ENCODE data around the gene PDE4D. TPM values are rescaled to one million over a fixed set of nuclear protein-coding genes. Genes with fewer than 3 reads are reported as not detected.
A peak's percentile ranks its signal among the peaks of the same experiment; 100 is the strongest.

PDE4D gene
- total and polyA plus RNA-seq, 2 donors (not counting 1 experiment from before 2014, with no cell fraction given) = 14.9 to 171 TPM

- H3K27me3 Mint-ChIP-seq = no peaks in the 10 kb centered on the region
- Histone ChIP-seq H3K4me2 (replicated peaks; ENCODE audit: low read depth, low read length, poor library complexity, severe bottlenecking) (peak overlapping the region; percentile 38), H3K27ac (ENCODE audit: low read length in 2 of 2) (no peak overlapping the region), H3K79me2 (ENCODE audit: control insufficient read depth, insufficient read depth, low read length) (no peaks in the 10 kb centered on the region), H4K20me1 (ENCODE audit: control insufficient read depth, insufficient read depth, low read length, poor library complexity, severe bottlenecking) (no peaks in the 10 kb centered on the region), H3K36me3 (replicated peaks in 1 of 2; ENCODE audit: control extremely low read depth in 1 of 2, control insufficient read depth in 1 of 2, extremely low read depth in 1 of 2, insufficient read depth in 2 of 2, low read length in 1 of 2) (no peaks in the 10 kb centered on the region), H3K4me3 (ENCODE audit: control extremely low read depth in 1 of 5, extremely low read depth in 1 of 5, insufficient read depth in 1 of 5, low read depth in 2 of 5, low read length in 4 of 5) (no peak overlapping the region), H2AFZ (ENCODE audit: insufficient read depth, low read depth, low read length, poor library complexity, severe bottlenecking) (peak overlapping the region; percentile 17), H3K9me3 (ENCODE audit: control extremely low read depth in 1 of 3, control insufficient read depth in 2 of 3, insufficient read depth in 1 of 3, low read length in 2 of 3) (no peaks in the 10 kb centered on the region), H3K9ac (ENCODE audit: low read length) (peak overlapping the region; percentile 23), H3K4me1 (ENCODE audit: control insufficient read depth in 2 of 2, insufficient read depth in 2 of 2, low read length in 2 of 2) (no peaks in the 10 kb centered on the region), H3K27me3 (replicated peaks in 1 of 4; ENCODE audit: control extremely low read depth in 1 of 4, control insufficient read depth in 3 of 4, insufficient read depth in 4 of 4, low read length in 3 of 4) (no peaks in the 10 kb centered on the region)
- H3K4me3 Mint-ChIP-seq = peak overlapping the region; percentile 18
- WGBS (ENCODE audit: insufficient coverage) = no CpG with 5 or more reads among the region's 5 CpGs
- TF ChIP-seq CTCF (IDR thresholded peaks at IDR 0.05) (no peak), EZH2 (IDR thresholded peaks at IDR 0.05; ENCODE audit: borderline replicate concordance, insufficient read depth, low read depth, low read length, poor library complexity, severe bottlenecking) (no peak)
- DNase-seq = no peak
- ATAC-seq (ENCODE audit: low read depth) = no peak
- ChIA-PET POLR2A (no interaction called here), CTCF (interaction anchor here (0.8 kb wide), 1 partner anchor 12 kb away, joined by 3 read pairs; no protein-coding TSS in a partner anchor)
- H3K9me3 Mint-ChIP-seq (ENCODE audit: insufficient read depth) = no peaks in the 10 kb centered on the region
- peaks cover 14% of the 10 kb centered on the region for H3K4me1 Mint-ChIP-seq
- intact Hi-C loops (cut with micrococcal nuclease) = no loop called here
- no peak overlapping the region for H3K27ac Mint-ChIP-seq
Measured at GRCh38 chr5:59296317-59297264, 596.9 kb downstream of the PDE4D start.

- Histone ChIP-seq H3K9me3 (ENCODE audit: control extremely low read depth in 1 of 3, control insufficient read depth in 2 of 3, insufficient read depth in 1 of 3, low read length in 2 of 3) (no peaks in the 10 kb centered on the region), H3K4me3 (ENCODE audit: control extremely low read depth in 1 of 5, extremely low read depth in 1 of 5, insufficient read depth in 1 of 5, low read depth in 2 of 5, low read length in 4 of 5) (no peak overlapping the region), H2AFZ (ENCODE audit: insufficient read depth, low read depth, low read length, poor library complexity, severe bottlenecking) (no peak overlapping the region), H3K36me3 (replicated peaks in 1 of 2; ENCODE audit: control extremely low read depth in 1 of 2, control insufficient read depth in 1 of 2, extremely low read depth in 1 of 2, insufficient read depth in 2 of 2, low read length in 1 of 2) (no peaks in the 10 kb centered on the region), H3K27ac (ENCODE audit: low read length in 2 of 2) (no peak overlapping the region), H3K79me2 (ENCODE audit: control insufficient read depth, insufficient read depth, low read length) (no peaks in the 10 kb centered on the region), H3K4me1 (ENCODE audit: control insufficient read depth in 2 of 2, insufficient read depth in 2 of 2, low read length in 2 of 2) (no peaks in the 10 kb centered on the region), H4K20me1 (ENCODE audit: control insufficient read depth, insufficient read depth, low read length, poor library complexity, severe bottlenecking) (no peaks in the 10 kb centered on the region), H3K27me3 (replicated peaks in 1 of 4; ENCODE audit: control extremely low read depth in 1 of 4, control insufficient read depth in 3 of 4, insufficient read depth in 4 of 4, low read length in 3 of 4) (no peaks in the 10 kb centered on the region), H3K4me2 (replicated peaks; ENCODE audit: low read depth, low read length, poor library complexity, severe bottlenecking) (no peak overlapping the region), H3K9ac (ENCODE audit: low read length) (no peak overlapping the region)
- Mint-ChIP-seq H3K4me1 (peaks cover 14% of the 10 kb centered on the region), H3K4me3 (no peak overlapping the region), H3K9me3 (ENCODE audit: insufficient read depth) (no peaks in the 10 kb centered on the region), H3K27ac (no peak overlapping the region), H3K27me3 (no peaks in the 10 kb centered on the region)
- DNase-seq = no peak
- intact Hi-C loops (cut with micrococcal nuclease) = no loop called here
- ATAC-seq (ENCODE audit: low read depth) = no peak
- ChIA-PET POLR2A (no interaction called here), CTCF (no interaction called here)
- no peak for TF ChIP-seq EZH2 (IDR thresholded peaks at IDR 0.05; ENCODE audit: borderline replicate concordance, insufficient read depth, low read depth, low read length, poor library complexity, severe bottlenecking)
- WGBS (ENCODE audit: insufficient coverage) = 91% methylated on average over 4 of the region's 4 CpGs
Measured at GRCh38 chr5:59293700-59294099, 599.8 kb downstream of the PDE4D start.
